ENCODE data around the gene C16orf78.

Gene C16orf78

DNA sequence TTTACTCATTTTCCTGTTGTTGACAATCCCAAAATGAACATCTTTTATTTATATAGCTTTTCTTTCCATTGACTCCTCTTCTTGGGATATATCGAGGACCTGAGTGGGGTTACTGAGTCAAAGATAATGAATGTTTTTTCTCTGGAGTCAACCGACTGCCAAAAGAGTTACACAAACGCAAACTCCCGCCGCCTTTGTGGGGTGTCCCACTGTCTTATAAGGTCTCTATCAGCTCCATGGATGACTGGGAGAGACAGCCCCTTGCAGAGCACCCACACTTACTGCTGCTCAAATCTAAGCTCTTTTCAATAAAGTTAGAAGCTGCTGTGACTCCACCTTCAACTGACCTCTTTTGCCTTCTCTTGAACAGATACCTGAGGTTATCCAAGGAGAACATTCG lies 25.2 kb downstream of the C16orf78 start:
- DNase-seq, result no peak

DNA sequence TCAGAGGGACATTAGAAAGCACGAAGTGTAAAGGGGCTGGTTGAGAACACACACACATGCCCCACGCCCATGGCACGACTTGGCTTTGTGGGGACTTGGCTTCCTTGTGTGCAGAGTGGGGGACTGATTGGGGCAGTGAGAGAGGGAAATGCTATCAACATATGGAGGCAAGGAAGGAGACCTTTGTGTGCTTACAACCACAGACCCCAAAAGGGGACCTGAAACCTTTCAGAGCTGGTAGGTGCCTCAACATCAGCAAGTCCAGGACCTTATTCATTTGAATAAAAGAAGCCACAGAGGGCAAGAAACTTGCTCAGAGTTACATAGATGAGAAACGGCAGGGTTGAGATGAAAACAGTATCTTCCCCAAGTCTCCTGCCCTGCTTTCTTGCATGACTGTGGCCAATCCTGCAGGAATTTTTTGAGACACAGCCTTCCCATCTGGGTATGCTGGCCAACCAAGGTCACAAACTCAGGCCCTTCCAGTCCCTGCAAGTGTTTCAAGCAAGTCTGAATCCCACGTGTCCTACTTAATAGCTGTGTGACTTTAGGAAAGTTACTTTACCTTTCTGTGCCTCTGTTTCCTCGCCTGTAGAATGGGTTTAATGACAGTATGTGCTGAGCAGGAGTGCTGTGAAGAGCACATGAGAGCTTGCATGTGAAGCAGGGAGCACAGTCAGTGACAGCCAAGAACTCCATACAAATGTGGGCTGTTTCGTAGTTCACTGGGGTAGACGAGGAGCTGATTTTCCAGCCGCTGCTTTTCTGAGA lies 26.2 kb downstream of the C16orf78 start:
- DNase-seq, result no peak

DNA sequence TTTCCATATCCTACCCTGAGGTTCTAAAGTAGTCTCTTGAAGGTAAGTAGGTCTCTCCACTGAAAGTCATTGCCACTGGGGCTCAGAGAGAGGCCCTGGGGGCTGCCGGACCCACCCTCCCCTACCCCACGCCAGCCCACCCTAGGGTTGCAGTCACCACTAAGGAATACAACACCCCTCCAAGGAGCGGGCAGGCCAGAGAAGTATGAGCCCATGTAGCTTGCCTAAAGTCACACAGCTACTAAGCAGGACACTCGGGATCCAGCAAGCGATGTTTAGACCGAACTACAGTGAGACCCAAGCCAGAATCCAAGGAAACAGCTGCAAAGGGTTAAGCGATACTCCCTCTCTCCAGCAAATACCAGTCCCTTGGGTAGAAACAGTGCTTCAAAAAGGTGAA lies 27.0 kb downstream of the C16orf78 start:
- DNase-seq, result no peak

DNA sequence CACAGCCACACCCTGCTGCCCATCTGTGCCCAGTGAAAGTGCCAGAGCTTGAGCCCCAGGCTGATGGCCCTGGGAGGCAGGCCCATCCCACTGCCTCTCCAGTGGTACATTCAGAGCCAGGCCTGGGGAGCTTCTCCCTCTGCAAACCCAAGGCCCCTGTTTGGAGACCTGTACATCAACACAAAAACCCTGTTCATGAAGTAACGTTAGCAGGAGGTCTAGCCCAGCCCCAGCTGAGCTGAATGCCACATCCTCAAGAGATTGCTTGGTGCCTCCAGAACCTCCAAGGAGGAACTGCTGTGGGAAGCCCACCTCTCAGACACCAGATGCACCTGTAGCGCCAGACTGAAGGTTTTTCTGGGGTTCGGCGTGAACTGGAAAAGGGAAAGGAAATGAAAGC lies 31.5 kb downstream of the C16orf78 start:
- no peak for DNase-seq

DNA sequence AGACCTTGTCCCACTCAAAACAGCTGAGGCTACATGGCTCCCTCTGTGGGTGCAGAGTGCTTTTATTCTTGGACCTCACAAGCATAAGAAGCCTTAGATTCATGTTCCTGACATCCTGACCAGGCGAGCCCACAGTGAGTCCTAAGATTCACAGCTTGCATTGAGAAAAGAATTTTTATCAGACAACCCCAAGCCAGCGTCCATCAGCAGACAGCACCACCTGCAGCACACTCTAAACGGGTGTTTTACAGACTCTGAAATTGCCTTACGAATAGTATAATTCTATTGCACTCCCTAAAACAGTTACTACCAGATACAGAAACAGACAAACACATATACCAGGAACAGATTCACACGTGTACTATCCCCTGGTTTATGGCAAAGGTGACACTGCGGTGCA lies 31.9 kb downstream of the C16orf78 start:
- no peak for DNase-seq

- peak; percentile 47 for DNase-seq
These were observed 34.4 kb downstream of the C16orf78 start for GRCh38 chr16:49407873-49408550.

- no peak for DNase-seq
These were observed 35.5 kb downstream of the C16orf78 start for GRCh38 chr16:49409121-49409520.

GRCh38 chr16:49410226-49410625 lies 36.6 kb downstream of the C16orf78 start:
- DNase-seq, result no peak

DNA sequence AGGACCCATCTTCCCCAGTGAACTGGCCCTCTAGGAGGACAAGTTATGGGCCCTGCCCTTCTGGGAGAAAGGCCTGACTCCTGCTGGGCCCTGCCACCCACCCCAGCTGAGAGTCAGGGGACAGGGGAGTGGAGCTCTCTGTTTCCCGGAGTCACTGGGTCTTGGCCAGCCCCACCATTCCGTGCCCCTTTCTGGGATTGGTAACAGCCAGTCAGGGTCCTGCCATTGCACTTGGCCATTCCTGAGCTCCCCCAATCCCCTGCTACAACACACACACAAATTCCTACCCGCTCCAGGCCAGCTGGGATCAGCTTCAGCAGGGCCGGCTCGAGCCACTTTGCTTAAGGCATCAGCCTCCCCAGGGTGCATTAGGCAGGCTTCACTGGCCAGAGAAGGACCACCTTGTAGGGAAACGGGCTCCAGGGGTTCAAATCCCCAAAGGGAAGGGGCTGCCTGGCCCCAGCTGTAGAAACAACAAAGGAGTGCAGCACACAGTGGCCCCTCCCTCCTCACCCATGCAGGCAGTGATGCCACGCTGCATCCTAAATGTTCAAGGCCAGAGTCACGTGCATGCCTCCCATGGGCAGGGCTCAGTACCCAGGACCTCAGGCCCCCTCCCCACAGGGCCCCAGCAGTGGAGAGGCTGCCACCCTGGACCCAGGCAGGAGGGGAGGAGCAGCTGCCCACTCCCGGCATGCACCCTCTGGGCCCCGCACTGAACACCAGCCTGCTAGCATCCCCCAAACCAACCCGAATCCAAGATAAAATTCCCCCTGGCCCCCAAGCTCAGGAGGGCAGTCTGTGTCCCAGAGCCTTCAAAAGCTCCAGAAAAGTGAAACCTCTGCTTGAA lies 37.7 kb downstream of the C16orf78 start:
- no peak for DNase-seq

- no peak for DNase-seq
These were observed 41.1 kb downstream of the C16orf78 start for GRCh38 chr16:49414671-49415070.

- no peak for DNase-seq
These were observed 41.5 kb downstream of the C16orf78 start for GRCh38 chr16:49415083-49415482.

DNA sequence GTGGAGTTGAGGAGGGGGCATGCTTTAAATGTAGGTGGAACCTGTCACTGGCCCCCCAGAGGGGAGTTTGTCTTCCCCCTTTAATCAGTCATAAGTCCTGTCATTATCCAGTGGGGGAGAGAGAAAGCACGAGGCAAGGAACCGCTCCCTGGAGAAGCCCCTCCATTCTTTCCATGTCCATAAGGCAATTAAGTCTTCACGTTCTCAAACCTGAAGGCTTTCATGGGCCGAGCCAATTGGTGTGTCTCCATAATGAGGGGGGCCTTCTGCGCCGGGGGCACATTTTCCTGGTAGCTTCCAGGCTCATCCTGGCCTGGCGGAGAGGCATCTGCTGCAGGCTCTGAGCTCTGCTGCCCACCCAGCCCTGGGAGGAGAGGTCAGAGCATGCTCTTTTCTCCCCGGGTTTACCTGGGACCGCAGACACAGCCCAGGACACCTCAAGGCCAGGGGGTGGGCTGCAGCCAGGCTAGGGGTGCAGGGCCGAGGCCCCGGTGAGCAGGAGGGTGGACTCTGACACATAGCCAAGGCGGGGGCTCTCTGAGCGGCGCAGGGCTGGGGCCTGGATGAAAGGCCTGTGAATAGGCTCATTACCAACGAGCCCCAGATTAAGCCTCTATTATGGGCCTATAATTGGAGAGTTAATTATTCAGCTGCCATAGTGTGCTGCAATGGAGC lies 42.5 kb downstream of the C16orf78 start:
- no peak for DNase-seq

GRCh38 chr16:49417354-49417753 lies 43.8 kb downstream of the C16orf78 start:
- no peak for DNase-seq

- DNase-seq, result no peak
These were observed 45.4 kb downstream of the C16orf78 start for GRCh38 chr16:49419006-49419405.

GRCh38 chr16:49419862-49420261 lies 46.3 kb downstream of the C16orf78 start:
- no peak for DNase-seq

DNA sequence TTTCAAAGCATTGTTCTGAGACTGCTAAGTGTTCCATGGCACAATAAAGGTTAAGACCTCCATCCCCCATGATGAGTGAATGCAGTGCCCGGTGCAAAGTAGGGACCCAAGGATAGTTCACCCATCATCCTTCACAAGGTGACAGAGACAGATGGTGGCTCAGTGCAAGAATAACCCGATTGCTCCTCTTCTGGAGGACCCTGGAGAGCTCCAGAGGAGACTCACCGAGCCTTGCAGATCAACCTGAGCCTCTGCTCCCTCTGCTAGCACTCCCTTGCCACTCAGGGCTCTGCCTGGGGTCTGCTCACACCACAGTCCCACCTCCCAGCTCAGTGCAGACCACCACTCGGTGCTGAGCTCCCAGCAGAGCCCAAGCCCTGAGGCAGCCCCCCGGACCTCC lies 49.3 kb downstream of the C16orf78 start:
- DNase-seq, result no peak

DNA sequence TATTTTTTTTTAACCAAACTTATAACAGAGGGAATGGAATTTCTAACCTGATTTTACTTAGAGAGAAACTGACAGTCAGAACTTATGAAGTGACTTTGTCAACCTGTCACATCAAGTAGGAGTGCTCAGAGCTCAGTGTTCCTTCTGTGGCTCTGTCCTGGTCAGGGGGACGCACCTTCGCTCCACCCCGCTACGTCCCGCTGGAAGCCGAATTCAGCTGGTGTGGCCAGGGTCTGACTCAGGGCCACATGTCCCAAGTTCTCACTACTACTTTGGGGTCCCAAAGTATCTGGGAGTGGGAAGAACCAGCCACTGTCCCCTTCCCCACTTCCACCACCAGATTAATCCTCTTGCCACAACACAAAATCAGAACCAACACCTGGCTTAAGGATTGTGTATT lies 51.4 kb downstream of the C16orf78 start:
- no peak for DNase-seq

GRCh38 chr16:49427771-49428170 lies 54.2 kb downstream of the C16orf78 start:
- DNase-seq, result no peak

DNA sequence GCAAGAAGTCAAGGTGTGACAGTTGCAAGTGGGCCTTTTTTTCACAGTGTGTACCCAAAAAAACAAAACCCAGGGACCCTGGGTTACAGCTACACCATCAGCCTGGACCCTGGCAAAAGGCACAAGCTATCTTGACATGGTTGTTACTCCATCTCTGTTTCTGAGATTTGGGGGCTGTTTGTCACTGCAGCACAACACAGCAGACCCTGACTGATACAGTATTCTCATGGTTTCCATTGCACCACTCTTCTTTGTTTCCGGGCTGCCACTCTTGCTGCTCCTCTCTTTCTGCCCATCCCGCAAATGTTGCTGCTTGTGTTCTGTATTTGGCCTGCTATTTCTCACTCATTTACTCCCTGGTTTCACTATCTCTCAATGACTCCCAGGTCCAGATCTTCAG lies 55.2 kb downstream of the C16orf78 start:
- DNase-seq, result no peak

DNA sequence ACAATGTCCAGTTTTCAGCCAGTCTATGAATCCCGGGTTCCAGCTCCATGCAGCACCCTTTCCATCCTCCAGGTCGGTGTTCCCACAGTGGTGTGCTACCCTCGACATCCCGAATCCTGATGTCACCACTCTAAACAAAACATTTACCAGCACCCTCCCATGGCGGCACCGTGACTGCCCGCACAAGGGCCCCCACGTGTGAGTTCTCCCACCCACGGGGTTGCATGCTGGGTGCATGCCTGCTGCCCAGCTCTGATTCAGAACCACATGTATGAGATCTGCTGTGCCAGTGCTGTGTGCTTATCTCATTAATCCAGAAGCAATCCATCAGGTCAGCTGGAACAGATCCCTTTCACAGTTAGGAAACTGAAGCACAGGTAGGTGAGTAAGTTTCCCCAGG lies 57.4 kb downstream of the C16orf78 start:
- DNase-seq, result no peak

- no peak for DNase-seq
These were observed 58.1 kb downstream of the C16orf78 start for GRCh38 chr16:49431591-49432290.

DNA sequence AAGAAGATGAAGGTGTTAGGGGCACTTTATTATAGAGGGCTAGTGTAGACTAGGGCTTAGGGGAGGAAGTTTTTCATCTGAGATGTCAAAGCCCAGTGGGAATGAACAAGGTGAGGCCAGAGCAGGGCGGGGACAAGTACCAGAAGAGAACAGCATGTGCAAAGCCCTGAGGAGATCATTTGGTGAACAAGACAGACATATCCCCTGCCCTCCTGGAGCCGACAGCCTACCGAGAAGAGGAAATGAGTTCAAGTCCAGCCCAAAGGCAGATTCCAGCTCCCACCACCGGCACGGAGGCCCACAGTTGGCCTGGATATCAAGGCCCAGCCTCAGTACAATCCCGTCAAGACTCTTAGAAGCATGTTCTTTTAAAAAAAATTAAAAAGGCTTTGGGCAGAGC lies 61.1 kb downstream of the C16orf78 start:
- no peak for DNase-seq

DNA sequence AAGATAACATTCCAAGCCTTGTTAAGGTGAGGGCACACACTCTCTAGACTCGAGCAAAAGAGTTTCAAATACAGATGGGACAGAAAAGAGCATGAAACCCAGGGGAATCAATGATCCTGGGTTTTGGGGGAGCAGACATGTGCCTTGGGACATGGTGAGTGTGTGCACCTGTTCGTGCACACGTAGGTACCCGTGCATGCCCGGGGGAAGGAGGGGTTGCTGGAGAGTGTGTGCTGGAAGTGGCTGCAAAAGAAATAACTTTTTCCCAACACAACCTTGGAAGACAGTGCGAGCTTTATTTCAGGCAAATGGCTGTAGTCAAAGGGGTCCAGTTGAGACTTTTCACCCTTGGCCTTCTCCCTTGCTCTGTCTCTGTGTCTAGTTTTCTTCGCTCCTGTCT lies 62.6 kb downstream of the C16orf78 start:
- no peak for DNase-seq

All from CD4-positive, alpha-beta T cell treated with Interferon gamma for 1 hour (primary cell).